Subcutaneous adipose tissue (tissue), 4 donors: Measurements from ENCODE around the gene GTPBP10. TPM values are rescaled to one million over a fixed set of nuclear protein-coding genes. Genes with fewer than 3 reads are reported as not detected.

Experiments
- CTCF ChIP-seq: fragments of 450-650 bp; IDR thresholded peaks from one replicate; pipeline ENCODE4 v1.5.1; 2016; ENCODE audit warnings: low read depth, mild to moderate bottlenecking, control low read depth, antibody characterized with exemption, moderate library complexity
- total RNA-seq, 4 donors: library from RNA; depleted of rRNA; stranded (reverse); fragments of >200 nt; gene quantifications; one replicate each; pipeline ENCODE4 v1.1.0, GENCODE V29; 2016

Gene GTPBP10
- total RNA-seq, 4 donors from 2014 or later = 19.4 to 33.4 (median 23.5) TPM

- no peak for TF ChIP-seq CTCF
These were observed 1.5 kb upstream of the GTPBP10 start for GRCh38 chr7:90345016-90345415.

GRCh38 chr7:90345595-90346335 is 751 bp upstream of the GTPBP10 start:
- TF ChIP-seq CTCF = no peak

- TF ChIP-seq CTCF = no peak
These were observed 1.2 kb downstream of the GTPBP10 start for GRCh38 chr7:90347759-90348158.

- TF ChIP-seq CTCF = no peak
These were observed 2.8 kb downstream of the GTPBP10 start for GRCh38 chr7:90349305-90349704.

GRCh38 chr7:90351987-90352386 is 5.5 kb downstream of the GTPBP10 start:
- no peak for TF ChIP-seq CTCF

GRCh38 chr7:90383422-90383821 is 36.9 kb downstream of the GTPBP10 start:
- no peak for TF ChIP-seq CTCF

GRCh38 chr7:90383861-90384260 is 37.3 kb downstream of the GTPBP10 start:
- no peak for TF ChIP-seq CTCF
